Left renal pelvis (tissue), 4 donors: ENCODE results near the gene ACVR1. TPM values are rescaled to one million over a fixed set of nuclear protein-coding genes. Genes with fewer than 3 reads are reported as not detected.
A peak's percentile ranks its signal among the peaks of the same experiment; 100 is the strongest.

Experiments used
- DNase-seq, 4 donors: peaks; one replicate each; pipeline ENCODE4 v3.0.0-alpha.2; 2013; ENCODE audit warnings: low read depth in 4 of 4, low spot score in 3 of 4
- polyA plus RNA-seq, 4 donors: library from polyadenylated mRNA; unstranded; fragments of 120-200 nt; gene quantifications; one replicate each; pipeline ENCODE4 v1.2.1, GENCODE V29; 2013; ENCODE audit not compliant: insufficient read length in 4 of 4

Gene ACVR1
- polyA plus RNA-seq = 10 to 100 TPM; 23.5 to 48.1 (median 31.9) TPM

- peak; percentile 84 to 94 (median 90) for DNase-seq
Measured at GRCh38 chr2:157876066-157876785, at the start of gene ACVR1. Gene ACVR1 (minus strand): TSS chr2:157876330. CDS start chr2:157799493, 76,837 bp downstream.

DNA sequence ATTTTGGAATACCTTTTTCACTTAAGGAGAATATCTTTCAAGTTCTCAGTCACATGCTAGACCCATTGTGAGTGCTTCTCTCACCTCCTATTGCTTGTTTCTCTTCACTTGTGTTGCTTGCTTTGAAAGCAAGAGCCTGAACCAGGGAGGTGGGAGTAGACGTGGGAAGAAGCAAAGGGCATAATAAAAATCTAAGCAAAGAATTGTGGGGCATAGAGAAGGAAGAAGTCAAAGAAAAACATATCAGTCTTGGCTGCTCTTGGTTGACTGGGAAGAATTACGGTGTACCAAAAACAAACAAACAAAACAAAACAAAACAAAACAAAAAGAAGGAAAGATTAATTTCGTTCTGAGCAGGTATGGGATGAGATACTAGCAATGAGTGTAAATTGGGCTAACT lies 48.9 kb upstream of the ACVR1 start:
- no peak for DNase-seq

DNA sequence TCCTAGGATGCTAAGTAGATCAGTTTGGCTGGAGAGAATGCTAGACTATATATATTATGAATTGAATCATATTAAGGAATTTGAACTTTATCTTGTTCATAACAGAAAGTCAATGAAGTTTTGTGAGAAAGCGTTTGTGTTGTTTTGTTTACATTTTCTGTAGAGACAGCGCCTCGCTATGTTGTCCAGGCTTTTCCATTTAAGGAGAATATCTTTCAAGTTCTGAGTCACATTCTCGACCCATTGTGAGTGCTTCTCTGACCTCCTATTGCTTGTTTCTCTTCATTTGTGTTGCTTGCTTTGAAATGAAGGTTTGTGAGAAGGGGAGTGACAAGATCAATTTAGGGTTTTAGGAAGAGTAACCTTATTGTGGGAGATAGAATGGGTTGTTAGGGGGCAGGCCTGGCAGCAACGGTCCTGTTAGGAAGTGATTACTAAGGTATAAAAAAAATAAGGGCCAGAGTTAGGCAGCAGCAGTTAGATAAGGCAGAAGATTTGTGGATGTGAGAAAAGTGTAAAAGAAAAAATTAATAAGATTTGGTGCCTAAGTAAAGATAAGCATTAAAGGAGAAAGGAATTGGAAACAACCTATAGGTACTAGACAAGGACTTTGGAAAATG lies 47.6 kb upstream of the ACVR1 start:
- DNase-seq = no peak

DNA sequence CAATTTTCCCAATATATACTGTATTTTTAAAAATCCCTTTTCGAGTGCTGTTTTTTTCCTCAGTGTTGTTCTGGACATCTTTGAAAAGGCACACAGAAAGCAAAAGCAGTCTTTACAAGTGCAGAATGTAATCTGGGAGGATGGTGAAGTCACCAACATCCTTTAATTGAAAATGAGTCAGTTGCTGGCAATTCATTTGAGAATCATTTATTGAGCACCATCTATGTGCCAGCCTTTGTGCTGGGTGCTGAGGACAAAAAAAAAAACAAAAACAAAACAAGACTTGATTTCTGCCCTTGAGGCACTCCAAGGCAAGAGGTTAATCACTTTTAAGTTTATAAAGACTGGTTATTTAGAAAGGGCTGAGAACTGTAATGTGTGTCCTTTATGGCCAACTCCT lies 46.7 kb upstream of the ACVR1 start:
- no peak for DNase-seq

DNA sequence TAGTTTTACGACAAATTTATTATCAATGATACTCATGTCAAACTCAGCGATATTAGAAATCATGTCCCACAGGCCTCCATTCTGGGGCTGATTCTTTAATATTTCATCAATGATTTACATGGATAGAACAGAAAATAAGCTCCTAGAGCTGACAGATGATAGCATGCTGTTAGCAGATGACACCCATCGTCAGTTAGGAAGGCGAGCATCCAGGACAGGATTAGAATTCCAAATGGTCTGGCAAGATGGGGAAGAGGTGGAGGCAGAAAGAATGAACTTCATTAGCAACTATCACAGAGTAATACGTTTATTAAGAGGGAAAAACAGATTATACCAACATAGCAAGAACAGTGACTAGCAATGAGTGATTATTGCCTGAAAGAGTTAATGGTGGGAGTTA lies 46.2 kb upstream of the ACVR1 start:
- DNase-seq = no peak

DNA sequence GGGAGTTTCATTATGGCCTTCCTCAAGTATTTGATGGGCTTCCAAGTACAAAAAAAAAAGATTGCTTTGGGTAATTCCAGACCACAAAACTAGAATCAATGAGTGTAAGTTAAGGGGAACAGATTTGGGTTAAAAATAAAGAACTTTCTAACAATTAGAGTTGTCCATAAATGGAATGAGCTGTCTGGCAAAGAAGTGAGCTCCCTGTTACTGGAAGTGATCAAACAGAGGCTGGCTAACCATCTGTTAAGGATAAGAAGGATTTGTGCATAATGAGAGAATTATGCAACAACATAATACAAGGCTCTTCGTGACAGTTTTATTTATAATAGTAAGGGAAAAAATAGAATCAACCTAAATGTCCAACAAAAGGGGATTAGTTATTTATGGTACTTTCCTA lies 44.6 kb upstream of the ACVR1 start:
- DNase-seq = no peak

DNA sequence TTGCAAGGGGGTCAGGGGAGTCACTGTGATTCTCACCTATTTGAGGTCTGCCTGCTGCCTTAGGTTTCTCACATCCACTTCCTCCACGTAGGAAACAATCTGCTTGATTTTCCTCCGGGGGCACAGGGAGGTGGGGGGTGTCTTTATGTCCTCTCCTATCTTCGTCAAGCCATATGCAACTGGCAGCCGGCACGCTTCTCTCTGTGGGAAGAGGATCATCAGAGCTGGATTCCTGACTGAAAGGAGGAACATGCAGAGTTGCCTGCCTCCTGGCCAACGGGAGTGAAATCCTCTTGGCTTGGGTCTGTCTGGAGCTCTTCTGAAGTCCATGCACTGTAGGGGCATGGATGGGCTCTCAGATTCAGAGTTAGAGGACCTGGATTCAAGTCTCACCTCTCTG lies 43.1 kb upstream of the ACVR1 start:
- no peak for DNase-seq

GRCh38 chr2:157918319-157918718 lies 42.2 kb upstream of the ACVR1 start:
- no peak for DNase-seq

- no peak for DNase-seq
Measured at GRCh38 chr2:157911750-157912149, 35.6 kb upstream of the ACVR1 start.

DNA sequence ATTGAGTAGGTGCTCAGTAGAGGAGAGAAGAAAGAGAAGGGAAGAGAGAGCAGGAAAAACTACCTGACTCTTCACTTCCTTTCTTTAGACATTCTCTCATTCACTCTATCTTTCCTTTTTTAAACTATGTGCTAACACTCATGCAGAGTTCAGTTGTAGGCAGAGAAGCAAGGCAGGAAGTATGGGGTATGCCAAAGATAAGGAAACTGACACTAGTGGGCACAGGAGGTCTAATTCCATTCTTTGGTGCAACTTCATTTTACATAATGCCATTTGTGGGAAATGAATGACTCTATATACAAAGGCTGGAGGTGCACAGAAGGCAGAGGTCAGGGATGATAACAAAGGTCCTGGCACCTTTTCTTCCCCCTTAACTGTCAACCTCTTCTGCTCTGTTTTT lies 35.1 kb upstream of the ACVR1 start:
- DNase-seq = no peak

DNA sequence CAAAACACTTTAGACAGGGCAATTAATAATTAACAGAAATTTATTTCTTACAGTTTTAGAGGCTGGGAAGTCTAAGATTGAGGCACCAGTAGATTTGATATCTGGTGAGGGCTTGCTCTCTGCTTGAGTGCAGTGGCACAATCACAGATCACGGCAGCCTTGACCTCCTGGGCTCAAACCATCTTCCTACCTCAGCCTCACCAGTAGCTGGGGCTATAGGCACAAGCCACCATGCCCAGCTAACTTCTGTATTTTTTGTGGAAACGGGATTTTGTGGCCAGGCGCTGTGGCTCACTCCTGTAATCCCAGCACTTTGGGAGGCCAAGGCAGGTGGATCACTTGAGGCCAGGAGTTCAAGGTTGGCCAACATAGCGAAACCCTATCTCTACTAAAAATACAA lies 29.0 kb upstream of the ACVR1 start:
- DNase-seq = no peak

DNA sequence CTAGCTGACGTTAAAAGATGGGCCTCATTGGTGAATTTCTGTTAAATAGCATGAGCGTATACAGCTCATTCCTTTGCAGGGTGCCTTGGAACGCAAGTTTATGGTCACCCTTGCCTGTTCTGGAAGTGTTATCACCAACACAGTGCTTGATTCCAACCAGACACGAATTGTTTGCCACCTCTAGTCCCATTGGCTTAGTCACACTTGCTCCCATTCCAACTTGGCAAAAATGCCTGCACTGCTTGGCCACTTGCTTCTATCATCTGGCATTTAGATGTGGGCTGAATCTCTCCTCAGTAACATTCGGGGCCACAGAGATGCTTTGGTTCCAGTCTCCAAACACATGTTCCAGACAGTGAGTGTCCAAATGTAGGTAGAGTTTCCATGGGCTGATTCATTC lies 27.5 kb upstream of the ACVR1 start:
- DNase-seq = no peak

DNA sequence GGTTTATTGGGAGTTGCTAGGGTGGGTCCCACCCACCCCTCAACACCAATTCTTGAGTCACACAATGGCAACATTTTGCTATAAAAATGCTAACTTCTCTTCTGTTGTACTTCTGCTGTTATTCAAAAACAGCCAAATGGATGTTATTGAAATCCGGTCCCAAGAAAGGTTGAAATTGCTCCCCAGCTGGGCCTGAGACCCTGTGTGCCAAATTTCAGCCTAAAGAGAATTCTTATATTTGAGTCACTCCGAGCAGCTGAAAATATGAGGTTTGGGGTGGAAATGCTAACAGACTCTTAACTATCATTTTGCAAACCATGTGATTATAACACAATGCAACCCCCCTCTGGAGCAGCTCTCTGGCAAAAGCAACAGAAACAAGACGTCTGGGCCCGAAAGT lies 27.0 kb upstream of the ACVR1 start:
- no peak for DNase-seq

DNA sequence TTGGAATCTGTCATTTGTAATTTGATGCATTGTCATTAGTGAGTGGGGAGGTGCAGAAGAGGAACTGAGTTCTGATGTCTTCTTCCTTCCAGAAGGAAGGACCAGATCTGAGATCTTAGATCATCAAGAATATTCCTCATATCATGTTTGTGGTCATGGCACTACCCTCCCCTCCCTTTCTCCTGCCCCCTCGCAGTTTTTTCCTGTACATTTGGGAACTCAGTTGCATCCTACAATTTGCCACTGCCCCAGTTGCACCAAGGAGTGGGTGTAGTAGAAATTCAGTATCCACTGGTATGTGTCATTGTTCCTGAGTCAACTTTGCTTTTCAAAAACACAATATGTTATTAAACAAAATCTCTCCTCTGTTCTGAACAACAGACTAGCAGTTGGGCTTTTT lies 26.6 kb upstream of the ACVR1 start:
- no peak for DNase-seq

GRCh38 chr2:157901325-157901724 lies 25.2 kb upstream of the ACVR1 start:
- no peak for DNase-seq

DNA sequence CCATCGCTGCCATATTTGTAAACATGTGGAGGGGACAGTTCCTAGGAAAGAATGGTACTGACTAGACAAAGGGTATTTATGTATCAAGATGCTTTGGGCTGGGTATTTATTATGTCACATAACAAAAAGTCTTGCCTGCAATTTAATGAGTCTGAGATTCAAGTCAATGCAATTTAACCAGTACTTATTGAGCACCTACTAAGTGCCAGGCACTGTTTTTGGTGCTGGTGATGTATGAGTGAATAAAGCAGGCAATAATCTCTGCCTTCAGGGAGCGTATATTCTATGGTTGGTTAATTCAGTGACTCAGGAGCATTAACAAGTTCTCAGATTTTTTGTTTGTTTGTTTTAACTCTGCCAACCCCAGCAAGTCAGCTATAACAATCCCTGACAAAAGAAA lies 24.6 kb upstream of the ACVR1 start:
- no peak for DNase-seq

DNA sequence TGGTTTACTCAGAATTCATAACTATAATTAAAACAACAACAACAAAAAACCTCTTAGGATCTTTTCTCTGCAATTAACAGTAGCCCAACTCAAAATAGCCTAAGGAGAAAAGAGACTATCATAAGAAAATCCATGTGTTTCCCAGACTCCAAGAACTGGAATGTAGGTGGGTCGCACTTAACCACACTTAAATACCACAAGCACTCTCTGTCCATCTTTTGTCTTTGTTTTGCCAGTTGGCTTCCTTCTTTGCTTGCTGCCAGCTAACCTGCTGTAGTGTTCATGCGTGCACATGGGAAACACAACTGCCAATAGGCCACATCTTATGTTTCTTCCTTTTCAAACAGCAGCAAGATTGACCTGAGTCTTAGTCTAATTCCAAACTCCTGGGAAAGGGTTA lies 24.1 kb upstream of the ACVR1 start:
- DNase-seq = no peak

DNA sequence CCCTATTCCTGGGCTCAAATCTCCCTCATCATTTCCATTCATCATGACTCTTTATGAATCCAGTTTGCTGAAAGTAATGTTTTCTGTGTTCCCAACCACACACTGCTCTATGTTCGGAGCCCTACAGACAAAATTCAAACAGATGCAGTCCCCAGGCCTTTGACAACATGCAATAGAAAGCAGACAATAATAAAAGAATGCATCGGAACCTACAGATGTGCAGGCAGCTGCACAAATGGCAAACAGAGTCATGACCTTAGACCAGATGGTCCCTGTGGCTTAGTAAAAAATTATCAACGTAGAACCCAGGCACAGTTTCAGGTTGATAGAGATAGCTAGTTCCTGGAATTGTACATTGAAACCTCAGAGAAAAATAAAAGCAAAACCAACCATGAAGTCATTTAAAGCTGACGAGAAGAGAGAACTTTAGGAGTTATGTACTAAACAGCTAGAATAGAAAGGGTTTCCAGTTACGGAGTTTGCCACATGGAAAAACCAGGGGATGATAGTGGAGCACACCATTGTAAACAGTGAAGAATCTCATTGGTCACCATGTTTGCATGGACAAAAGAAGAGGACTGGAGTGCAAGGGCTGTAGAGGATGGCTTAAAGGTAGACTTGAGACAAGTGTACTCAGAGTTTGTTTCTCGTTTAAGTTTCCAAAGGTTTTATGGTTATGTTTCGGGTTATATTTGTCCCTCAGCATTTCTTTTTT lies 23.2 kb upstream of the ACVR1 start:
- DNase-seq = no peak

DNA sequence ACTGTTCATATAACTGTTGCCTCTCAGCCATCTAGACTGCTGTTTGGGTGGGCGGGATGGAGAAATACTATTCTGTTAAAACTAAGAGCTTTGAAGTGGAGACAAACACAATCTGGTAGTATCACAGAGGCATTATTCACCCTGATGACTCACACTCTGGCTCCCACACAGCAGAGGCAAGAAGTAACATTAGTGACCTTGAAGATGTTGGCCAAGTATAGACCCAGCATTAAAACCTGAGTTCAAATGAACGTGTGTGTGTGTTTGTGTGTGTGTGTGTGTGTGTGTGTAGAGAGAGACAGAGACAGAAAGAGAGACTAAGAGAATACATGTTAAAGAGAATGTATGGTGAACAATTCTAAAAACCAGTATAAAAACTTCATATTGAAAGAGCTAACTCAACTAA lies 22.5 kb upstream of the ACVR1 start:
- DNase-seq = no peak

GRCh38 chr2:157897106-157897971 lies 21.2 kb upstream of the ACVR1 start:
- no peak for DNase-seq

GRCh38 chr2:157895531-157895930 lies 19.4 kb upstream of the ACVR1 start:
- no peak for DNase-seq
